GM19372 (cell line): ENCODE measurements around the gene HADH.
A peak's percentile ranks its signal among the peaks of the same experiment; 100 is the strongest.
"Not testable (repeated sequence)": the region's sequence is repeated elsewhere in the genome, so short reads cannot be mapped to it uniquely, and the experiment has no call there.

ENCODE experiments used
- ATAC-seq: cut with Tn5 transposase; IDR thresholded peaks from one replicate; pipeline ENCODE4 v1.9.1; 2021; ENCODE audit warnings: mild to moderate bottlenecking, low read depth, moderate library complexity; ENCODE audit not compliant: unreplicated experiment

Gene HADH

DNA sequence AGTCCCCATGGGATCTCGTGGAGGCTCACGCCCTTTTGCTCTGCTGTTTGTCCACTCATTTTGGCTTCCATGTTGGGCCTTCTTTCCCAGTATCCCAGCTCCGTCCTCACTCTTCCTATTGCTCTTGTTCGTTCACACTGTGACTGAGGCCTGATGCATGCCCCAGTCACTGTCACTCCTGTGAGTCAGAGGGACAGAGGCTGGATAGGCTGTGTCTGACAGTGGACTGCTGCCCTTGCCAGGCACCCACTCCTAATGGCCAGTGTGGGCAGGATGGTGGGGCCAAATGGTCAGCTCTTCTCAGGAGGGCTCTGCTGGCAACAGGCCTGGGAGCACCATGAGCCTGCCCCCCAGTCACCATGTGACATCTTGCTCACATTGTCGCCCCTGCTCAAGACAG lies 40.0 kb downstream of the HADH start:
- ATAC-seq: no peak

DNA sequence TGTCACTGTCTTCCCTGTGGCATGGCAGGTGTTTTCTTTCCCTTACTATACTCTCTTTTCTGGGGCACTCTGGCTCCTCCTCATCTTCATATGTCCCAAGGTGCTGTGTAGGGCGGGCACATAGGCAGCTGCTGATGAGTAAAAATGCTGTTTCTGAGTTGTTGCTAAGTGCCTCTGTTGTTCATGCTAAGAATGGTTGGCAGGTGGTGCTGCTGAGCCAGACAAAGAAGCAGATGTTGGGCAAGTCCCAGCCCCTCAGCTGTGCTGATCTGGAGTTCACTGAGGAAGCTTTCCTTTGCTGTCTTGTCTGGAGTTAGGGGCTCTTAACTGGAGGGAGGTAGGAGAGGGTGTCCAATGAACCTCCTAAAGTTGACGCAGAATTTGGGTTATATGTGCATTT lies 40.6 kb downstream of the HADH start:
- peak; percentile 98 for ATAC-seq

DNA sequence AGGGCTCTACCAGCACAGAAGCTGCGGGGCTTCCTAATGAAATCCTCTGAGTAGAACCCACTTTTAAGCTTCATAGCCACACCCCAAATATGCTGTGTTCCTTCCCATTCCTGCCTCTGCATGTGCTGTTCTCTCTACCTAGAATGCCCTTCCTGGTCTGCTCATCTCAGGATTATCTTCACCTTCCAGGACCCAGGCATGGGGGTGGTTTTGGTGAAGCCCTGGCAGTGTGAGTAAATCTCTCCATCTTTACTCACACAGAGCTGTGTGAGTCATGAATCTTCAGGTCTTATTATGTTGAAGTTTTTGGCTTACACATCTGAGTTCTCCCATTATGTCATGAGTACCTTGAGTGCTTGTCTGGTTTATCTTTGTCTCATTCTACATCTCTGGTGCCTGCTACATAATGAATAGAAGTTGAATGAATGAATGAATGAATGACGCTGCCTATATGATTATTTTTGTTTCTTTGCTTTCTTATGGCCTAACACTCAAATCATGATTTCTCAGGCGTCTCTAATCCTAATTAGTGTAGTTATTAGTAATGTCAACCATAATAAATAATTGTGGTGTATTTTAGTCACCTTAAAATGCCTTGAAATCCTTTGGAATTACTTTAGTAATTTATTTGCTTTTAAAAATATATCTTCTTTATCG lies 41.9 kb downstream of the HADH start:
- ATAC-seq: no peak

DNA sequence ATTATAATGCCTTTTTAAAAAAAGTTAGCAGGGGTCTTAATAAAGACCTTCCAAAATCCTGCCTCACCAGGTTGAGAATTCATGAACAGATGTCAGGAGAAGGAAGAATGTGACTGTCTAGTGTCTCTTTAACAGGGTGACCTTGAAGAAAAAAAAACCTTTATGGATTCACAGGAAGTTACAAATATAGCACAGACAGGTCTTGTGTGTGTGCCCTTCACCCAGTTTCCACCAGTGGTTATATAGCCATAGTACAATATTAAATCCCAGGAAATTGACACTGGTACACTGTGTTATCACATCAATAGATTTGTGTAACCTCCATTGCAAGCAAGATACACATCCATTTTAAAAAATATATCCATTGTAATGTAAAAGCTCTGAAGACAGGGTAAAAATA lies 43.7 kb downstream of the HADH start:
- ATAC-seq: no peak

DNA sequence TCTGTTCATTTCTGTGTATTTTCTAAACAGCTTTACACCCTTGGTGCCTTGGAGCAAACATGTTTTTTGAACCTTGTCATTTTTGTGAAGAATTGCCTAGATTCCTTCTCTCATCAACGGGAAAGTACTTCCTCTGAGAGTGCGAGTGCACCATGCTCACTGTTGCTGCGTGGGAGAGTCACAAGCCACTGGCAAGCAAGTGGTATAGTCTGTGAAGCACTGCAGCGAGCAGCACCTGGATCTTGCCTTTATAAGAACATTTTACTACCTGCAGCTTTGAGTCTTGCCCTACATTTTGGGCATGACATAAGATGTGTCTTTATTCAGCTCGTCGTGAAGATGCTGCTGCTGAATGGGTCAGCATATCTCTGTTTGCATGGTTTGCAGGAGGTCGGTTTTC lies 44.9 kb downstream of the HADH start:
- no peak for ATAC-seq

DNA sequence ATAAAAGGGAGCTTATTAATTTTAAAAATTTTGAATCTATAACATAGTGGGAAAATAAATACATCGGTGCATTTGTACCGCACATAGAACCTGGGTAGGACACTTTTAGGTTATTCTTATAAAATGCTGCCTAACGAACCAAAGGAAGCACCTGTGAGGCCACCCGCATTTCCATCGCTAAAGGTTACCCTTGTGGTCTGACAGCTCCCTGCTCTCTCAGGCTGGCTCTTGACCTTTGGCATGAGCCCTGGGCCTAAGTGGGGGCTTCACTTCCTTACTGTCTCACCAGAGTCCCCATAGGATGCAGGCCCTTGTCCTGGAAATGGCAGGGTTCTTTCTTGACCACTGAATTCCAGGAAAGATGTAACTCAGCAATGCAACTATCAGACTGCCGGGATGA lies 46.0 kb downstream of the HADH start:
- no peak for ATAC-seq

DNA sequence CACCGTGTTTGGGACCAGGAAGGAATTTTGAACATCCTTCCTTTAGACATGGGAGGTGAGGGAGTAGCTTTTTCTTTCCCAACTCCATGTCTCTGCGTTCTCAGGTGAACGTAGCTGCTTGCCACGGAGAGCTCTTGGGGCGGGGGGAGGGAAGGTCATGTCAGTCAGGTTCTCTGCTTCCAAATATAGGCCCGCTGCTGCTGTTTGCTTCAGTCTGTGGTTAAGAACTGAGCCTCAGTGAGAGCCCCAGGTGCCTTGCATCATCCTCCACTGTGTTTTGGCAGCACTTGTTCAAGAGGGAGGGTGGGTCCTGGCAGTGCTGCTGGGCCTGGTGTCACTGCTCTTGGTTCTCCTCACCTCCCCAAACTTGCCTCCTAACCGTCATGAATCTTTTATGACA lies 46.5 kb downstream of the HADH start:
- no peak for ATAC-seq

DNA sequence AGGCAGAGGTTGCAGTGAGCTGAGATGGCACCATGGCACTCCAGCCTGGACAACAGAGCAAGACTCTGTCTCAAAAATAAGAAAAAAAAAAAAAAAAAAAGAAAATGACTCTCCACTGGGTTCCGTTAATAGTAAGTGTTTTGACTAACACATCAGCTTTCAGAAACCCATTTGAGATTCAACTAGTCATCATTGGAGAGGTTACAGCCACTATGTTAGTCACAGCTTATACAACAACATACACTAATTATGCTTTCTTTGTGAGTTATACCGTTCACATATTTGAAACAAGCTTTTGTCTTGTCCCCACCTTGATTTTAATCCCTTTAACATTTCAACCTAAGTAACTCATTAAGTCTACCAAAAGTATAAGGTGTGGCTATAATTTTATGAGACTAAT lies 48.2 kb downstream of the HADH start:
- no peak for ATAC-seq

DNA sequence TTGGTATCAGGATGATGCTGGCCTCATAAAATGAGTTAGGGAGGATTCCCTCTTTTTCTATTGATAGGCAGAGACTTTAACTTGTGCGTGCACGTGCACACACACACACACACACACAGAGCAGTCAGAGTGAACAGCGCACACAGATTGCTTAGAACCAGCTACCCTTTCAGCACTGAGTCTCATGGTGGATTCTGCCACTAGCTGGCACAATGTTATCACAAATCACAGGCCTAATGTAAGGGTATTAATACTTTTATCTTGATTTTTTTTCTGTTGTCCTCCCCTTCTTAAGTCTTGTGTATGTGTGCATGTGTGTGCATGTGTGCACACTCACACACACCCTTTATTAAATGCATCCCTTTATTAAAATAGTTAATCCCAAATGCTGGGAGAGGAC lies 53.2 kb downstream of the HADH start:
- no peak for ATAC-seq

DNA sequence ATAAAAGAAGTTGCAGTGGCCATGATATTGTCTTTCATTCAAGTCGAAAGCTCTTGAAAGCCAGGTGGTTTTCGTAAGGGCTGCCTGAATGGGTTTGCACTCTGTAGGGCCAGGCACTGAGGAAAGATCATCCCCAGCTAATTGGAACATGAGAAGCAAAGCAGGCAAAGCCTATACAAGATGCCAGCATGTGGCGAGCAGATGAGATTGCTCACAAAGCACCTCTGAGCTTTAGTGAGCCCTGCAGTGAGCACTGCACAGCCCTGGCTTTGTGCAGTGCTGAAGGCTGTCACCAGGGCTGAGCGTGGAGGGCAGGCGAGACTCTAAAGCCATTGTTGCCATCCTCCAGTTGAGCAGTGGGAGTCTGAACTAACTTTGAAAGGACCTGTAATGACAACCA lies 53.8 kb downstream of the HADH start:
- ATAC-seq: no peak

DNA sequence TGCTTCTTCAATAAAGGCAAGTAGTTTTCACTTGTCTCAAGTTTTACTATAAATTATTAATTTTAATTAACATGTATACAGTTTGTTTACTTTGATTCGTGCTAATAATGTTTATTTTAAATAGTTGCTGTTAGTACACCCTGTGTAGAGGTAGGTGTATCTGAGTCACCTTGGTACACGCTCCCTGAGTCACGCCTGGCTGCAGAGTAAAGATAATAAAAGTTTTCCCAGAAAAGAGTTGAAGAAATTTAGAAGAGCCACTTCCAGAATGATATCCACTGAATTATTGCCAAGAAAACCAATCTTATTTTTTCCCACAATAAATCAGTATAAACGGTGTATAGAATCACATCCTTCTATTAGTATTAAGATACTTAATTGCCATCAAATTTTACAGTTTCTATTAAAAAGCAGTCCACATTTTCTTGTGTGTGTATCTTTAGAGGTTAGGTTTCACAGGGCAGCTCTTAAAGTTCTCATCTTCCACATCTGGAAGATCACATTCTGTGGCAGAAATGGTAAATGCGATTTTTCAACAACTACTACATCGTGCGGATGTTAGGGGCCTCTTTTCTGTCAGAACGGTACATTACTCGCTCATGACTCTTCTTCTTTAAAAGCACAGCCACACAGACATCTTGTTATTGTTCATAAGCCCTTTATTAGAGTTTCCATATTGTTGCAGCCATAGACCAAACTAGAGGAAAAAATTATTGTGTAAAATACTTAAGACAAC lies 55.4 kb downstream of the HADH start:
- ATAC-seq: no peak

DNA sequence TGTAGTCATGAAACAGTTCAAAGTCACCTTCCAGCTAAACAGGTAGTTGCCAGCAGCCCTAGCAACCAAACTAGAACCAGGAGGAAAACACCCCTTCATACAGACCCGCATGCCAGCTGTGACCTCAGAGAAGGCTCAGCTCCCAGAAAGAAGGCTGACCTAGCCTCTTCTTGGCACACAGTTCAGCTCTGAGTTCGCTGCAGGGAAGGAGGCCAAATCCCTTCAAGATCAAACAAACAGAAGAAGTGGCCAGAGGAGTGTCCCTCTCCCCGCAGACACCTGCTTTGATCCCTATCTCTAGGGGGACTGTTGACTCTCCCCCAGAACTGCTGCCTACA lies 56.0 kb downstream of the HADH start:
- no peak for ATAC-seq

DNA sequence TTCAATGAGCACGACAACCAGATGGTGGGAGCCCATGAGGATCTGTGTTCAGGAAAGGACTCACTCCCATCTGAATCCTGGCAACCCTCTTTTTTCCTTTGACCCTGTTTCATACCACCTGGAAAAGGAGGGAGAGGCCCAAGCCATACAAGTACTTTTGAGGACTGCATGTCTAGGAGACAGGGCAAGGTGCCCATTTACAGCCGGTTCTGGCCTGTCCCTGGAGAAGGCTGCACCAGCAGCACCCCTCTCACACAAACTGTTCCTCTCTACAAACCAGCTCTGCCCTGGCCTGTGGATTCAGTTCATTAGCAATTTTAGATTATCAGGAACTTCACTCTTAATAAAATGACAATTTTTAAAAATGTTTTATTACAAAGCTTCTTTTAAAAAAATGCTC lies 57.5 kb downstream of the HADH start:
- no peak for ATAC-seq

DNA sequence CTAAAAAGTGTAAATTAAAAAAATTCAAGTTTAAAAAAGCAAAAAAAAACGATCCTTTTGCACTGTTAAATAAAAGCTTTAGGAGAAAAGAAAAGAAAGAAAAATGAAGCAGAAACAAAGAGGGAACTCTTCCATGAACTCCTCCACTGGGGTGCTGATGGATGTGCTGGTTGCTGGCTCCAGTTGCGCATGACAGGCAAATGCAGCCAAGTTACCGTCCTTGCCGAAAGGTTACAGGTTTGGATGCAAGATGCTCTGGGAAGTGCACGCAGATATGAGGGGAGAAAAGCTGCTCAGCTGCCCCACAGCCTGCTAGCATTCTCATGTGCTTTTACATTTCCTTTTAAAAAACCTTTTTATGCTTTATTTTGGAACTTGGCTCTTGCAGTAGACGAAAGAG lies 58.5 kb downstream of the HADH start:
- no peak for ATAC-seq

DNA sequence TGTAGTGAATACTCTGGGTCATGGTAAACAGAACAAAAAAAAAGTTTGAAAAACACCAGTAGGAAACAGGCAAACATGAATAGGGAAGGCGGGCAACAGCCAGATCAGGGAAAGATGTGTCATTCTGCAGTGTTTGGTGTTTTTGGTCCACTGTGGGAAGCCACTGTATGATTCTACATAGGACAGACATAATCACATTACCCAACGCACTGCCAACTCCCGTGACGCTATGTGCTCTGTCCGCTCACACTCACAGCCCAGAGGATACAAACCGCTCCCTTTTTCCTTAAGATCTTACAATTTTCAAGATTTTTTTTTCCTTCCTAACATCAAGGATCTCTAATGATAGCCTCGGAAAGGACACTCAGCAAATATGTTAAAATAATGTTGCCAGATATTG lies 59.3 kb downstream of the HADH start:
- ATAC-seq: no peak

DNA sequence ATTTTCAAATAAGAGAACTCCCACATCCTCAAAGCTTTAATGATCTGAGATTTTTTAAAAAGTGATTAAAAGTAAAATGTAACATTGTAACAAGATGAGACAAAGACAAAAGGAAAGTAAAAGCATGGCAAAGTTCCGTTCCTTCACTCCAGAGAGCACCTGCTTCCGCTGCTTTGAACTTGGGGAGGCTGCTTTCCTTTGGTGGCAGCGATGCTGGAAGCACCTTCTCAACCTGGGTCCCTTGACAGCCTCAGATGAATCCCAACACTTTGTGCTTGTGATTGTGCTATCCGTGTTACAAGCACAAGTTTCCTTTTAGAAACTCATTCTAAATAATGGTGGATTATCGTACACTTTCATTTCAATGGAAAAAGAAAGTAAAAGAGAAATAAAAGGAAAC lies 59.7 kb downstream of the HADH start:
- no peak for ATAC-seq

DNA sequence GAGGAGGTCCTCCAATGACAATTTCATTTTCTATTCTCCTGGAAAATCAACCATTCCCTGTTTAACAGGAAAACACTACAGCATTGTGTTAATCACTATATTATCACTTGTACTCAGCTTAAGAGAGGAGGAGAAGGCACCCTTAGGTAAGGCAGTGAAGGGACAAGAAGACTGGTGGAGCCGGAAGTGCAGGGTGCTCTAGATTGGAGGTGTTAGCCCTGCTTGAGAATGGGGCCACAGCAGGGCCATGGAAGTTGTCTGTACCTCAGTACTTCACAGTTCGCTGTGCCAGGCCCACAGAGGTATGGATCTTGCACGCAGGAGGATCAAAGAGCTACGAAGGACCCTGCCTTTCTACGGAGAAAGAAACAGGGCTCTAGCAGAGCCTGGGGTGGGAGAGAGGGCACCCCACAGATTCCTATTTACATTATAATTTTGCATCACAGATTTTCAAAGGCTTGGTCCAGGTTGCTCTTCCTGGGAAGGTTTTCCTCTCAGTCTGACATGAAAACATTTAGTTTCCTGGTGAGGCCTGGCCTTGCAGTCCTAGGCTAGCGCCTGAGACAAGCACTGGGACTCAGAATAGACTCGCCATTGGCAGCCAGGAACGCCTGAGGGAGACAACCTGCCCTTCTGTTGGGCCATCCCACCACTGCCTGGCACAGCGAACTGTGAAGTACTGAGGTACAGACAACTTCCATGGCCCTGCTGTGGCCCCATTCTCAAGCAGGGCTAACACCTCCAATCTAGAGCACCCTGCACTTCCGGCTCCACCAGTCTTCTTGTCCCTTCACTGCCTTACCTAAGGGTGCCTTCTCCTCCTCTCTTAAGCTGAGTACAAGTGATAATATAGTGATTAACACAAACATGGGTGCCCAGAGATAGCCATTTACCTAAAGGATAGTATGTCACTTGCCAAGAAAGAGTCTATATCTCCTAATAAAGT lies 60.8 kb downstream of the HADH start:
- ATAC-seq: not testable (repeated sequence)

DNA sequence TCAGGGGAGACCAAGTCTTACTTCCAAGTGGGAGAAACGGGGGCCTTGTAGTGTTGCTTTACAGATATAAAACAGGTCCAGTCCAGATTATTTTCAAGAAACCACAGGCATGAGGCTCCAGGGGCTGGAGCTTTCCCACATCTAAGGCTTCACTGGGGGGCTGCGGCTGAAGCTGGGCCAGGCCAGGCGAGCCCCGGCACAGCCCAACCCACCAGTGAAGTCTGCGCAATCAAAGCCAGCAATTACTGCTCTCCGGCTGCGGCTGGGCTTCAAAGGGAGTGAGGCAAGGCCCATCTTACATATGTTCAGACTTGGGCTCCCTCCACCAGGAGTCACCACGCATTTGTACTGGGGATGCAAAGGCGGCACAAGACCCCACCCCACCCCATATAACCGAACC lies 61.7 kb downstream of the HADH start:
- ATAC-seq: no peak

DNA sequence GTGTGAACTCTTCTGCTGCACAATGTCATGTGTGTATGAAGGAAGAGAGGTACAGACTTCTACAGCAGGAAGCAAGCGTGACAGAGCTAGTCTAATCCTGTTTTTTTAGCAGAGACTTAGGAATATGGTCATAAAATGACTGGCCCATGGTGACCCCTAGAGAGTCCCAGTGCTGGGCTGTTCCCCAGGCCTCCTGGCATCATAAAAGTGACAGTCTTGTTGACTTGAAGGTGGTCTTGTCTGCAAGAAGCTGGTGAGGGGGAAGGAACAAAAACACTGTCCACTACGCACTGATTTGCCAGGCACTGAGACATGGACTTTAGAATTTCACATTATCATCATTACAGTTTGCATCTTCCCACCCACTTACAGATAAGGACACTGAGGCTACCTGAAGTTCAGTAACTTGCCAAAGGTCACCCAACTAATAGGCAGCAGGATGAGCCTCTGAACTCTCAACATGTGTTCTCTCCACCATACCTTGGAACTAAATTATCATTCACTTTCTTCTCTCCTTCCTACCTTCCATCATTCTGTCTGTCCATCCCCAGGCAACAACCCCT lies 63.0 kb downstream of the HADH start:
- ATAC-seq: peak; percentile 5

DNA sequence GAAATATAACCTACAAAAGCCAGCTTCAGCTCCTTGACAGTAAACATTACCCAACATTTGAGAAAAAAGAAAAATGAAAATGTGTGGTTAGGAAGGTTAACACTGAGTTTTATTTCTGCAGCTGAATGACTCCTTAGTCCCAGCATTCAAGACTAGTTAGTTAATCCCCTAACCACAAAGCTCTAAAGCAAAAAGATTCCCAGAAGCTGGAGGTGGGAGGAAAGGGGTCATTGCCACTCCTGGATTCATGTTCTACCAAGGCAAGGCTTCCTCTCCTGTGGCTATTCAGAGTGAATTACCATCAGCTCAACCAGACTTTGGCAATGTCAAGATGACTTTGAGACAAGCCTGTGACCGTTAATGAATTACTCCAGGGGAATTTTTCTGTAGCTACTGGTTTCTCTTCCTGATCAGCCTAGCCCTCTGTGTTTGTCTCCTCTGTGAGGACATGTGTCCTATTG lies 63.6 kb downstream of the HADH start:
- ATAC-seq: peak; percentile 93

DNA sequence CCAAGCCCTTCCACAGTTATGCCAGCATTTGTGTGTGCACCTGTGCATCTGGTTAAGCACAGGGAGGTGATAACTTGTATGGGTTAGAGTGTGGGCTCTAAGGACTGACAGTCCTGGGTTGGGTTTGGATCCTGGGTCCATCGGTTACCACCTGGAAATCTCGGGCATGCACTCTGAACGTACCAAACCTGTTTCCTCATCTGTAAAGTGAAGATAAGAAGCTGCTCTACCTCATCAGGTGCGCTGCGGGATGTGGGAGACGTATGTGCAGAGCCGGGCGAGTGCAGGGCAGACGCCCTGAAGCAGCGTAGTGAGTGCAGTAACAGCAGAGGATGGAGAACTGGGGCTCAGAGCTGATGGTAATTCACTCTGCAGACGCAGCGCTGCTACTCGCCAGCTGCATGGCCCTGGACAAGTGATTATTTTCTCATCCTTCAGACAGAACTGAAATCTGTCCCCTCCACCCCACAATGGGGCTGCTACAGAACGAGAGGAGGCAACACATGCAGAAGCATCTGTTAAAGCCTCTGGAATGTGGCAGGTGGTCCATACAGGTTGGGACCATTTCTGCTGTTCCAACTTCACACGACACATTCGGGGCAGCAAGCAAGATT lies 64.4 kb downstream of the HADH start:
- no peak for ATAC-seq
